GM12878 (cell line): ENCODE measurements around the gene ECM1. TPM values are rescaled to one million over a fixed set of nuclear protein-coding genes. Genes with fewer than 3 reads are reported as not detected.

Source experiments
- ATAC-seq: fragments of 200-7000 bp; cut with Tn5 transposase; 3 replicates; pipeline ENCODE4 v1.9.1; 2020; ENCODE audit warnings: mild to moderate bottlenecking, moderate library complexity
- BruUV-seq: library from RNA; stranded (reverse); fragments of 400-500 nt; replicated peaks from 2 replicates; lab custom pipeline; 2021; lab: Mats Ljungman, UMichigan
- CTCF ChIA-PET: fragments of 300-600 bp; sonication (Branson Sonifier 250); formaldehyde crosslinking; extraction: SDS; loops from one replicate; lab custom pipeline; 2021; ENCODE audit warnings: inconsistent platforms; lab: Yijun Ruan, JAX
- POLR2A ChIA-PET: fragments of 350-600 bp; formaldehyde crosslinking; extraction: SDS; loops from one replicate; lab custom pipeline; 2021; ENCODE audit warnings: inconsistent platforms; lab: Charles Lee
- RAD21 ChIA-PET: fragments of 300-600 bp; sonication (Branson Sonifier 250); formaldehyde crosslinking; loops from one replicate; lab custom pipeline; 2023; ENCODE audit warnings: antibody characterized with exemption; ENCODE audit not compliant: unreplicated experiment; lab: Charles Lee
- SMC1A ChIA-PET: fragments of 300-600 bp; sonication (Branson Sonifier 250); formaldehyde crosslinking; loops from one replicate; lab custom pipeline; 2023; ENCODE audit not compliant: unreplicated experiment, uncharacterized antibody; lab: Charles Lee
- DNase-seq: peaks from one replicate; pipeline ENCODE4 v3.0.0-alpha.2; 2011; ENCODE audit warnings: low read depth, low spot score
- FAIRE-seq: peaks from 3 replicates; lab custom pipeline; 2011; peaks lifted over from hg19 to GRCh38; lab: Jason Lieb, UNC
- H2AFZ ChIP-seq: 2 replicates; pipeline ENCODE4 v1.6.0; 2011; ENCODE audit warnings: low read depth, low read length, control low read depth; ENCODE audit not compliant: control insufficient read depth
- H3K27ac ChIP-seq: 2 replicates; pipeline ENCODE4 v1.5.1; 2011; ENCODE audit warnings: control low read depth; ENCODE audit not compliant: control insufficient read depth, insufficient read depth
- H3K27me3 ChIP-seq, 2 experiments: replicated peaks in 1 of 2; 2 replicates each; pipeline versions ENCODE4 v1.6.0 to v1.6.1; 2011; ENCODE audit warnings: low read length in 1 of 2; ENCODE audit not compliant: control insufficient read depth in 2 of 2, insufficient read depth in 2 of 2
- H3K36me3 ChIP-seq, 2 experiments: 2 replicates each; pipeline ENCODE4 v1.5.1; 2011; ENCODE audit warnings: low read length in 1 of 2; ENCODE audit not compliant: control insufficient read depth in 2 of 2, insufficient read depth in 2 of 2
- H3K4me1 ChIP-seq: 2 replicates; pipeline ENCODE4 v1.6.1; 2011; ENCODE audit warnings: mild to moderate bottlenecking, low read length, moderate library complexity, mixed read lengths; ENCODE audit not compliant: control insufficient read depth, insufficient read depth
- H3K4me2 ChIP-seq: 2 replicates; pipeline ENCODE4 v1.6.0; 2011; ENCODE audit warnings: control low read depth; ENCODE audit not compliant: control insufficient read depth, insufficient read depth
- H3K4me3 ChIP-seq: fragments of 200-600 bp; sonication (generic); 2 replicates; pipeline ENCODE4 v1.5.1; 2016
- H3K79me2 ChIP-seq: 2 replicates; pipeline ENCODE4 v1.6.0; 2011; ENCODE audit warnings: low read length; ENCODE audit not compliant: control insufficient read depth, insufficient read depth
- H3K9ac ChIP-seq: 2 replicates; pipeline ENCODE4 v1.8.0; 2011; ENCODE audit warnings: low read length, control low read depth, mixed read lengths; ENCODE audit not compliant: control insufficient read depth, insufficient read depth
- H3K9me3 ChIP-seq: replicated peaks from 3 replicates; pipeline ENCODE4 v1.5.1; 2011; ENCODE audit warnings: mild to moderate bottlenecking, low read length; ENCODE audit not compliant: control insufficient read depth, insufficient read depth
- H4K20me1 ChIP-seq: 2 replicates; pipeline ENCODE4 v1.6.0; 2011; ENCODE audit not compliant: control insufficient read depth, insufficient read depth
- CBFB ChIP-seq: IDR thresholded peaks from 2 replicates; pipeline ENCODE4 v1.6.1; 2016; ENCODE audit warnings: antibody characterized with exemption, low read depth
- CEBPB ChIP-seq, 2 experiments: fragments of 150-350 bp in 1 of 2; IDR thresholded peaks; 2 replicates each; pipeline ENCODE4 v1.6.1; 2012 to 2014; ENCODE audit warnings: low read depth in 2 of 2, low read length in 2 of 2, borderline replicate concordance in 1 of 2, inconsistent platforms in 1 of 2
- EGR1 ChIP-seq, 2 experiments: IDR thresholded peaks; 1 replicate in 1 of 2; 2 replicates in 1 of 2; pipeline ENCODE4 v1.6.1; 2011 to 2012; ENCODE audit warnings: low read depth in 2 of 2, low read length in 2 of 2, borderline replicate concordance in 1 of 2, mild to moderate bottlenecking in 1 of 2, moderate library complexity in 1 of 2
- IRF4 ChIP-seq: IDR thresholded peaks from 2 replicates; pipeline ENCODE4 v1.6.1; 2011; ENCODE audit warnings: low read depth, low read length
- IRF5 ChIP-seq: fragments of 450-650 bp; IDR thresholded peaks from 2 replicates; pipeline ENCODE4 v1.6.1; 2017; ENCODE audit warnings: borderline replicate concordance
- KDM1A ChIP-seq: fragments of 200-600 bp; sonication (generic); IDR thresholded peaks from 2 replicates; pipeline ENCODE4 v1.6.1; 2016; ENCODE audit warnings: borderline replicate concordance
- NKRF ChIP-seq: fragments of 450-650 bp; conservative IDR thresholded peaks from 2 replicates; pipeline ENCODE4 v1.6.1; 2017; ENCODE audit warnings: mild to moderate bottlenecking, moderate library complexity
- PKNOX1 ChIP-seq: fragments of 450-650 bp; IDR thresholded peaks from 2 replicates; pipeline ENCODE4 v1.6.1; 2016; ENCODE audit warnings: mild to moderate bottlenecking
- WGBS: methylation state at CpG from one replicate; pipeline ENCODE4 v1.1.6; 2016; ENCODE audit warnings: low lambda C conversion rate; ENCODE audit not compliant: insufficient replicate concordance, insufficient coverage; ENCODE audit errors: missing lambda C conversion rate; 5-methylcytosine and 5-hydroxymethylcytosine counted together
- in situ Hi-C: fragments of 300-500 bp; cut with MboI; formaldehyde crosslinking; loops from 9 replicates; pipeline ENCODE4 v1.14.3; 2018; ENCODE audit warnings: mixed read lengths
- intact Hi-C: fragments of 100-400 bp; cut with micrococcal nuclease; formaldehyde crosslinking; loops from one replicate; pipeline ENCODE4 v1.14.2; 2022; ENCODE audit not compliant: unreplicated experiment
- polyA plus RNA-seq, 11 experiments: library from polyadenylated mRNA; depleted of rRNA in 4 of 11; unstranded in 6 of 11; stranded (reverse) in 5 of 11; fragments of >200 nt; fragmentation: Nextera tagmentation in 4 of 11; fragmentation: Illumina TruSeq in 1 of 11; extraction: Ambion mirVana in 4 of 11; extraction: Trizol in 1 of 11; gene quantifications; 1 replicate in 1 of 11; 2 replicates in 10 of 11; pipeline versions ENCODE4 v1.2.1 to v1.2.3, GENCODE V29; 2011 to 2016; ENCODE audit warnings: inconsistent platforms in 2 of 11, missing spikeins in 2 of 11, low read depth in 1 of 11
- total RNA-seq, 4 experiments: library from RNA; depleted of rRNA in 3 of 4; stranded (reverse); fragments of >200 nt in 3 of 4; fragmentation: Illumina TruSeq in 1 of 4; extraction: Trizol in 1 of 4; gene quantifications; 2 replicates each; pipeline versions ENCODE4 v1.2.1 to v1.2.3, GENCODE V29; 2013 to 2021

Gene ECM1
- total and polyA plus RNA-seq, 10 of the 15 experiments (the other 5 are each of a cell fraction or from before 2014, with no cell fraction given) = 0.06 to 1.3 (median 0.60) TPM

DNA sequence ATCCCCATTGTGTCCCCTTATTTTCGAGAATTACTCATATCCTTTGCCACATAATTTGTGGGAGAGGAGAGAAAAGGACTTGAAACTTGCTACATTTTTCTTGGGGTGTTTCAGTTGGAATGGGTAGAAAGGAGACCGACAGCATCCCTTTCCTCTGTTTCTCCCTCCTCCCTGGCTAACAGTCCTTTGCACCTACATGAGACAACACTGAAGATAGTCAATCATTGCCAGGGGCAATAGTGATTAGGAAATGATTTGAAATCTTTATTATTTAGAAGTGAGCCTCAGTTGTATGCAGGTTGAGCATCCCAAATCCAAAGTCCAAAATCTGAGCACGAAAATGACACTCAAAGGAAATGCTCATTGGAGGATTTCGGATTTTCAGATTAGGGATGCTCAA lies 28.5 kb upstream of the ECM1 start (continued):
- no peak for TF ChIP-seq KDM1A
- no peak for TF ChIP-seq IRF4
- no peak for TF ChIP-seq PKNOX1
- TF ChIP-seq CBFB = no peak
- TF ChIP-seq EGR1 (IDR thresholded peaks at IDR 0.05; ENCODE audit: borderline replicate concordance in 1 of 2, low read depth in 2 of 2, low read length in 2 of 2) = no peak
- TF ChIP-seq NKRF = no peak

DNA sequence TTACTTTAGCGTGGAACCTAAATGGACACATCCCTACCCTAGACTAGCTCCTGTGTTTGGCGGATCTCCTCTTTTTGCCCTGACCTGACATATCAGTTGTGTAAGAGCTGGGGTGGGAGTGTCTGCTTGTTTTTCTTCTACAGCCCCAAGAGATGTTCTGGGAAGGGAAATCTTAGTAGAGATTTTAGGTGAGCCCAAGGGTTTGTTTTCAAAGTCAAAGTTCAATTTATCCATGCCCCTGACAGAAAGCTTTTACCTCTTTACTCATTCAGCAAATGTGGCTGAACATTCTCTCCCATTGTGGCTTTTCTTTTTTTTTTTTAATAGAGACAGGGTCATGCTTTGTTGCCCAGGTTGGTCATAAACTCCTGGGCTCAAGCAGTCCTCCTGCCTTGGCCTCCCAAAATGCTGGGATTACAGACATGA lies 28.0 kb upstream of the ECM1 start:
- H3K27ac ChIP-seq = no peak overlapping the region
- H4K20me1 ChIP-seq = no peaks in the 10 kb centered on the region
- no peak for FAIRE-seq
- RAD21 ChIA-PET = no interaction called here
- 72% methylated on average over 2 of the region's 2 CpGs for WGBS
- no peak overlapping the region for H3K4me2 ChIP-seq
- in situ Hi-C loops = no loop called here
- no peaks in the 10 kb centered on the region for H3K79me2 ChIP-seq
- no peaks in the 10 kb centered on the region for H3K4me1 ChIP-seq
- POLR2A ChIA-PET = no interaction called here
- no TSS peak for BruUV-seq
- H3K9me3 ChIP-seq = no peaks in the 10 kb centered on the region
- no peak for ATAC-seq
- H3K9ac ChIP-seq = no peak overlapping the region
- TF ChIP-seq CEBPB (IDR thresholded peaks at IDR 0.05; ENCODE audit: borderline replicate concordance in 1 of 2, low read depth in 2 of 2, low read length in 2 of 2) = no peak
- TF ChIP-seq IRF5 = no peak
- TF ChIP-seq, all 136 proteins: peak for 0
- DNase-seq = no peak
- Histone ChIP-seq H3K36me3 (no peaks in the 10 kb centered on the region), H3K27me3 (no peaks in the 10 kb centered on the region), H2AFZ (no peak overlapping the region), H3K4me3 (no peak overlapping the region)
- intact Hi-C loops = loop anchor here (10.0 kb wide), 1 partner anchor 145 kb away; the partner anchor contains the start of gene ENSA
- ChIA-PET CTCF (interaction anchor here (1.6 kb wide), 1 partner anchor 16 kb away, joined by 3 read pairs; no protein-coding TSS in a partner anchor), SMC1A (no interaction called here)
